HG02938 (cell line): ENCODE results near the gene MTA3.
A peak's percentile ranks its signal among the peaks of the same experiment; 100 is the strongest.

ENCODE experiments used
- ATAC-seq: cut with Tn5 transposase; IDR thresholded peaks from one replicate; pipeline ENCODE4 v1.9.1; 2021; ENCODE audit warnings: mild to moderate bottlenecking, moderate library complexity; ENCODE audit not compliant: unreplicated experiment

MTA3 gene

GRCh38 chr2:42781181-42781580 lies 212.7 kb downstream of the MTA3 start:
- no peak for ATAC-seq

GRCh38 chr2:42783511-42783910 lies 215.1 kb downstream of the MTA3 start:
- no peak for ATAC-seq

- no peak for ATAC-seq
Observed at GRCh38 chr2:42784204-42784880, 215.9 kb downstream of the MTA3 start.

GRCh38 chr2:42786561-42787345 lies 218.3 kb downstream of the MTA3 start:
- ATAC-seq = no peak

- no peak for ATAC-seq
Observed at GRCh38 chr2:42787424-42787787, 219.0 kb downstream of the MTA3 start.

- ATAC-seq = no peak
Observed at GRCh38 chr2:42787788-42788477, 219.5 kb downstream of the MTA3 start.

GRCh38 chr2:42788478-42788793 lies 220.0 kb downstream of the MTA3 start:
- no peak for ATAC-seq

- no peak for ATAC-seq
Observed at GRCh38 chr2:42788882-42789281, 220.4 kb downstream of the MTA3 start.

GRCh38 chr2:42789751-42790150 lies 221.3 kb downstream of the MTA3 start:
- no peak for ATAC-seq

GRCh38 chr2:42791606-42792005 lies 223.2 kb downstream of the MTA3 start:
- no peak for ATAC-seq

GRCh38 chr2:42792087-42792582 lies 223.7 kb downstream of the MTA3 start:
- no peak for ATAC-seq

- no peak for ATAC-seq
Observed at GRCh38 chr2:42792583-42793333, 224.3 kb downstream of the MTA3 start, which contains the start of gene HAAO. HAAO (minus strand) TSS chr2:42792583; CDS start chr2:42792536, 47 bp downstream.

- no peak for ATAC-seq
Observed at GRCh38 chr2:42793334-42794270, 225.2 kb downstream of the MTA3 start.

GRCh38 chr2:42794271-42795046 lies 226.0 kb downstream of the MTA3 start:
- ATAC-seq = no peak

GRCh38 chr2:42795275-42795674 lies 226.8 kb downstream of the MTA3 start:
- no peak for ATAC-seq

GRCh38 chr2:42795841-42796301 lies 227.4 kb downstream of the MTA3 start:
- no peak for ATAC-seq

- ATAC-seq = peak; percentile 47
Observed at GRCh38 chr2:42796427-42797248, 228.2 kb downstream of the MTA3 start.

- no peak for ATAC-seq
Observed at GRCh38 chr2:42797281-42797680, 228.8 kb downstream of the MTA3 start.
